Skin of body (tissue), 2 donors: ENCODE measurements around the gene IL1B. TPM values are rescaled to one million over a fixed set of nuclear protein-coding genes. Genes with fewer than 3 reads are reported as not detected.
A peak's percentile ranks its signal among the peaks of the same experiment; 100 is the strongest.
"Not testable (repeated sequence)": the region's sequence is repeated elsewhere in the genome, so short reads cannot be mapped to it uniquely, and the experiment has no call there.

Experiments
- DNase-seq: peaks from one replicate; lab custom pipeline; 2025; lab: John Stamatoyannopoulos, UW
- total RNA-seq: library from RNA; depleted of rRNA; stranded (reverse); fragments of >200 nt; gene quantifications from one replicate; pipeline ENCODE4 v1.2.3, GENCODE V29; 2014

Gene IL1B
- total RNA-seq, result 2.4 TPM

DNA sequence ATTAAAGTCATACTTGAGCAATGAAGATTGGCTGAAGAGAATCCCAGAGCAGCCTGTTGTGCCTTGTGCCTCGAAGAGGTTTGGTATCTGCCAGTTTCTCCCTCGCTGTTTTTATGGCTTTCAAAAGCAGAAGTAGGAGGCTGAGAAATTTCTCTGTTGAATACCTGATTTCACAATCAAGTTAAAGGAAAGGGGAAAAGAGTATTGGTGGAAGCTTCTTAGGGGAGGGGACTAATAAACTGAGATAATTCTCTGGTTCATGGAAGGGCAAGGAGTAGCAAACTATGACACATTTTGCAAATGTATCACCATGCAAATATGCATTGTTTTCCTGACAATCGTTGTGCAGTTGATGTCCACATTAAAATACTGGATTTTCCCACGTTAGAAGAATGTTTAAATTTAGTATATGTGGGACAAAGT lies at the start of gene IL1B:
Gene IL1B (minus strand): TSS at position 85 of the 423 bp plus-strand sequence. CDS start 550 bp downstream, outside the sequence.
- DNase-seq, result no peak

- no peak for DNase-seq
Measured at GRCh38 chr2:112886291-112886690, 49.7 kb upstream of the IL1B start.

GRCh38 chr2:112885506-112885902 lies 48.9 kb upstream of the IL1B start:
- DNase-seq, result no peak

DNA sequence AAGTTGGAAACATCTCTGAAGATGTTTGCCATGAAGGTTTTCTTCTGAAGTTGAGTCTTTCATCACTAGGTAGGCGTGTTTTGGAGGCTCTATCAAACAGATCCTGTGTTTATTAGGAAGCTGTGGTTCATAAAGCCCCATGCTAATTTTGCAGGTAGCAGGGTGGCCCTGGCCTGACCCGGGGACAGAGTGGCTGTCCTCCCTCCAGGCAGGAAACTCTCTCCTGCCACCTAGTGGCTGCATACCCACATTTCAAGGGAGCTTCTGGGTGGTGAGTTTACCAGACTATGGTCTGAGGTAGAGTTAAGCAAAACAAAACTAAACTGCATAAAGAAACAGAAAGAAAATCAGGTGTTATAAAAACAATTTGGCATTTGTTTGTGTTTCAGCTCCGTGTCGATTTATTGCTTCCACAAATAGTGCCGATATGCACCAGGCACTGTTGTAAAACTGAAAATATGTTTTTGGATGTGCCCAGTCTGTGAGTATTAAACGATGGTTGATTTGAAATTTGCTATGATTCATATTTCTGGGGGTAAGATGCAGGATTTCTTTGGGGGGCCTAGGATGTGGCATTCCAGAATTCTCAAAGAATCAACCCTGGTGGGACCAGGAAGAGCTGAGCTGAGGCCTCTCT lies 48.4 kb upstream of the IL1B start:
- no peak for DNase-seq

GRCh38 chr2:112883669-112884068 lies 47.1 kb upstream of the IL1B start:
- DNase-seq, result no peak

DNA sequence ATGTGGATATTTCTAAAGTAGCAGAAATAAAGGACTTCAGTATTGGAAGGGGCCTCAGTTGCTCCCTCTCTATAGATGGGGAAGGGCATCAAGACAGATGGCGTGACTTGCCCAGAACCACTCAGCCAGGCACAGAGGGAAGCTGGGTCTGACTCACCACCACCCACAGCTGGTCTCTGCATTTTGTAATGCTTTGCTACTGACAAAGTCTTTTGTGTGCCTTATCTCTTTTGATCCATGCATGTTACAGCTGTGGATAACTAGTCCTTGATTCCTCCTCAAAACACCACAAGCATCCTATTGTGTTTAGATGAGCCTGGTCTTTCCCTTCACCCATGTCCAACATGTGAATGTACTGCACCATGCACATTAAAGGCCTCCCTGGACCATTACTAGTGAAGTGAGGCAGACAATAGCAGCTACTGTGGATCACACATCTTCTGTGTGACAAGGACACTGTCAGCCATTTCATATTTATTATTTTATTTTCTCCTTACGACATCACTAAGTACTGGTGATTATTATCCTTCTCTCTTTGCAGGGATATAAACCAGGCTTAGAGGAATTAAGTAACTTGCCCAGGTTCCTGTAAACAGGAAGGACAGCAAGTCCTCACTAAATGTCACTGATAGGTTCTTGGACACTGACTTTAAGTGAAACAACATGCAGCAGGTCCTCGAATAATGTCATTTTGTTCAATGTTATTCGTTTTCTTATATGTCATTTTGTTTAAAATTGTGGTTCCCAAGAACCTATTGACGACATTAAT lies 44.8 kb upstream of the IL1B start:
- no peak for DNase-seq

- DNase-seq, result no peak
Measured at GRCh38 chr2:112880696-112881095, 44.1 kb upstream of the IL1B start.

DNA sequence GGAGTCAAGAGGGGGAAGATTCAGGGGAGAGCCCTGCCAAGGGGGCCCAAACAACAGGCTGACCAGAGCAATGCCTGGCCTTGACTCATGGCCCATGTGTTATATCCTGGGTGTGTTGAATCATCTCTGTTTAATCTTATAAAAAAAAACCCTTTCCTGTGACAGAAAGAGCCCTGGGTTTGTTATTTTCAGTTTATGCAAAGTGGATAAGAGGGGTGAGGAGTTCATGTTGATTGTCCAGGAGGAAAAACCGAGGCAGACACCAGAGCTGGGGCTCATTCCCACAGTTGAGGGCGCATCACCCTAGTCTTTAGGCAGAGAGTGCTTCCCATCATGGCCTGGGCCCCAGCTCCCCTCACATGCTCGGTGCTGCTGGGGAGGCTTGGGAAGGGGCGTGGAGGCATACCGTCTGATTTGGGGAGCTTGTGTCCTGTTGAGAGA lies 43.5 kb upstream of the IL1B start:
- no peak for DNase-seq

DNA sequence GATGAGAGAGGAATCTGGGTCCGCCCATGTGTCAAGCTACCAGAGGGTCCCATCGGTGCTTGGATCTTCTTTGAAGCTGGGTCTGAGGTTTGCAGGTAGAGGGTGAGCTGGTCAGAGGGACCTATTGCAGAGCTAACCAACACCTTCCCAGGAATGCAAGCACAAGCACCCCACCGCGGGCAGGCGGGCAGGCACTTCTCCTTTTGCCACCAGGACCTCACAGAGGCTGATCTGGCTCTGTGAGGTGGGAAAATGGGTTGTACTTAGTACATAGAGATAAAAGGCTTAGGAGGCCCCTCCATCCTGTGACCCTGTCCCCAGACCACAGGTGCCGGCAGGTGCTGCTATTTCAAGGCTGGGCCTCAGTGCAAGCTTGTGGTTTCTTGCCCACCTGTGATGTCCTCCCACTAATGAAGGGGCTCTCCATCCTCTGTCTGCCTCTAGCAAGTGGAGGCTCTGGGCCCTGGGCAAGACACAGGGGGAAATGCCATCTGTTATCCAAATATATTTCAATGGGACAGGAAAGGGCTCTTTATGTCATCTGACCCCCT lies 43.0 kb upstream of the IL1B start:
- no peak for DNase-seq

DNA sequence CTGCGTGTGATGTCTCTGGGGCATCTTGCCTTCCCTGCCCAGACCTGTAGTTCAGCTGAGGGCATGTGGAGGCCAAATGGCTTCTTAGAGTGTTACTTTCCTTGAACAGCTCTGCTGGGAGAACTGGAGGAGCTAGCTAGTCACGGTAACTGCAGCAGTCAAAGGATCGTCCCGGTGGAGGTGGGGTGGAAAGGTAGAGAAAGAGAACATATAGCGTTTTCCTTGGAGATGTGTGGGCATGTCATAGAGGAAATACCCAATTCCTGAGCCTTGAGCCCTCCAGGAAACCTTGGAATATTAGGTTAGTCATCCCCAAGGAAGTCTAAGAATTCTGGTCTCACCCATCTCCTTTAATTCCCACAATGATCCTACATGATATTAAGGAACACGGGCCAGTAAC lies 40.8 kb upstream of the IL1B start:
- no peak for DNase-seq

- no peak for DNase-seq
Measured at GRCh38 chr2:112876971-112877361, 40.4 kb upstream of the IL1B start.

- no peak for DNase-seq
Measured at GRCh38 chr2:112876257-112876970, 39.8 kb upstream of the IL1B start.

GRCh38 chr2:112870841-112871835 lies 34.6 kb upstream of the IL1B start:
- no peak for DNase-seq

DNA sequence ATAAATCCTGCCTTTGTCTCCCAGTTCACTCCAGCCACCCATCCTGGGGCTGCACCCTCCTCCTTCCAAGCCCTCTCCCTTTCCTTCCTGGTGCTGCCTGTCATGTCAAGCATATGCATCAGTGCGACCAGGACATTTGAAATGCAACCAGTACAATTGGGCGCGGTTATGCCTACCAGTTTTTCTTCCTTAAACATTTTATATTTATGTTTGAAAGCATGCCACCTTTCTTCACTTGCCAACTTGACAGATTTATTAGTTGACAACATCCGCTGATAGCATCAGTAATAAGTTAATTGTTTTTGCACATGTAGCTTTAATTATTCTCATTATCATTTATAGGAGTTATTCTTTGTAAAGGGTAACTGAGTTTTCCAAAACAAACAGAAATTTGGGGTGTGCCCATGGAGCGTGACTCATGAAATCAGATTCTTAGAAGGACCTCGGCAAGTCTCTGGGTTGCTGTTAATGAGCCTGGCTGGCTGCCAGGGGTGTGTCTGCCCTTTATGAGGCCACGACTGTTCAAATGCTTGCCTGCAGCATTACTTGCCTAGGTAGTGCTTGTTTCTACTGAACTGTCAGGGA lies 32.8 kb upstream of the IL1B start:
- DNase-seq, result peak; percentile 51

DNA sequence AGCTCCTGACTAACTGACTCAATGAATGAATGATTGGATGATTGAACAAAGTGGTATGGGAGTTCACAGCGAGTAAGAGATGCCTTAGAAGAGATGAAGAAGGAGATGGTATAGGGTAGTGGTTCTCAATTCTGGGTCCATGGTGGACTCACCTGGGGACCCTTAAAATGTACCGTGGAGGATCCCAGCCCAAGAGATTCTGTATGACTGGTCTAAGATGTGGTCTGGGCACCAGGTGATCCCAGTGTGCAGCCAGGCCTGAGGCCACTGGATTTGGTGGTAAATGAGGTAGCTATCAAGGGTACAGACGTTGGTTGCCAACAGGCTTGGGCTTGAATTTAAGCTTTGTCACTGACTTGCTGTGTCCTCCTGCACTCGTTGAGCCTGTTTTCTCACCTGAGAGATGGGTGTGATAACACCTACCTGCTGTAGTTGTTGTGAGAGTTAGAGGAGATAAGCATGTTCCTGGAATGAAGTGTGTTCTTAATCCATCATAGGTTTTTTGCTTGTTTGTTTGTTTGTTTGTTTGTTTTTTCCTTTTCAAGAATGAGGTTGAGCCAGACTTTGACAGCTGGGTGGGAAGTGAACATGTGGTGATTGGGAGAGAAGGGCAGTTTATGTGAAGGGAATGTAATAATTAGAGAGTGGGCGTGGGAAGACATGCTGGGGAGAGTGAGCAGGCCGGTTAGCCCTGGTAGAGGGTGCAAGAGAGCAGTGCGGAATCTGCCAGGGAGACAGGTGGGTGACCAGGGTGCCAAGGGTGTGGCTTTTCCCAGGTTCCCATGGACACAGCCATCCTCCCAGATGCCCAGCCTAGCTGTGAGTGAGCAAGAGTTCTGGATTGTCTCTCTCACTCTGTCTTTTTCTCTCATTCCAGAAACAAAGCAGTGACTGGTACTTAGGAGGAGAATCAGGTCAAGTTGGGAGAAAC lies 31.4 kb upstream of the IL1B start:
- DNase-seq, result no peak

DNA sequence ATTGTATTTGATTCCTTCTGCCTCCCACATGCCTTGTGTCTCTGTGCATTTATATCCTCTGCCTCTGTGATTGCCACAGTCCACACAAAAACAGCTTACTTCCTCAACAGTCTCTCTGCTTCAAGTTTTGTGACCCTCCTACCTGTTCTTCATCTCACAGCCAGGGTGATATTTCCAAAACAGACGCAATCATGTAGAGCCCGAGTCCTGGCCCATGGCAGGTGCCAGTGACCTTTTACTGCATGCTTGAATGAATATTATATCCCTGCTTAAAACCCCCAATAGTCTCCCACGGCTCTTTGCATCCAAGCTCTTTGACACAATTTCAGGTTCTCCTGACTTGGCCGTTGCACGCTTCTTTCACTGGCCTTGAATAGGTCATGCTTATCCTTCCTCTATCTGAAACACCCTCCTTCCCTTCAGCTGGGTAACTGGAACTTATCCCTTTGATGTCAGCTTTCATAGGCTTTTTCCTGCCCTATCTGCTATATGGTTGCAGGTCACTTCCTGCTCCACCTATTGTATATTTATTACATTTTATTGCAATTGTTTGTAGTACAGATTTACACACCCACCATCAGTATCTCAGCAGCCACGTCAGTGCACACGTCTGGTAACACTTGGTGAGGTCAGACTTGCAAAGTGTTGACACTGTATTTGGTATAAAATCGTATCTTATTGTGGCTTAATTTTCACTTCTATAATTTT lies 29.7 kb upstream of the IL1B start:
- no peak for DNase-seq

DNA sequence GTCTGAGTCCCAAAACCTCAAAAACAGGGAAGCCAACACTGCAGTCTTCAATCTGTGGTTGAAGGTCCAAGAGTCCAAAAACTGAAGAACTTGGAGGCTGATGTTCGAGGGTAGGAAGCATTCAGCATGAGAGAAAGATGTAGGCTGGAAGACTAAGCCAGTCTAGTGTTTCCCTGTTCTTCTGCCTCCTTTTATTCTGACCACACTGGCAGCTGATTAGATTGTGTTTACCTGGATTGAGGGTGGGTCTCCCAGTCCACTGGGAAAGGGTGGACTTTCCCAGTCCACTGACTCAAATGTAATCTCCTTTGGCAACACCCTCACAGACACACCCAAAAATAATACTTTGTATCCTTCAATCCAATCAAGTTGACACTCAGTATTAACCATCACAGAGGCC lies 27.5 kb upstream of the IL1B start:
- DNase-seq, result no peak

GRCh38 chr2:112859406-112860183 lies 23.0 kb upstream of the IL1B start:
- not testable (repeated sequence) for DNase-seq
